CD14-positive monocyte (primary cell): ENCODE measurements around the gene DTNB. TPM values are rescaled to one million over a fixed set of nuclear protein-coding genes. Genes with fewer than 3 reads are reported as not detected.

Experiments
- DNase-seq, 3 donors: peaks; one replicate each; pipeline ENCODE4 v3.0.0-alpha.2; 2011 to 2022
- H2AFZ ChIP-seq: 2 replicates; pipeline ENCODE4 v1.6.0; 2012; ENCODE audit warnings: mild to moderate bottlenecking, low read depth, low read length, inconsistent platforms; ENCODE audit not compliant: insufficient read depth, poor library complexity, severe bottlenecking
- H3K27ac ChIP-seq, 2 donors: 1 replicate in 1 of 2; 2 replicates in 1 of 2; pipeline ENCODE4 v1.5.1; 2012 to 2013; ENCODE audit warnings: low read length in 2 of 2, control low read depth in 1 of 2, inconsistent platforms in 1 of 2, low read depth in 1 of 2, mild to moderate bottlenecking in 1 of 2
- H3K27me3 ChIP-seq, 2 donors: one replicate each; pipeline versions ENCODE4 v1.6.0 to v1.6.1; 2011 to 2013; ENCODE audit warnings: low read length in 2 of 2; ENCODE audit not compliant: control insufficient read depth in 2 of 2, insufficient read depth in 2 of 2
- H3K36me3 ChIP-seq, 2 donors: replicated peaks in 1 of 2; 1 replicate in 1 of 2; 2 replicates in 1 of 2; pipeline versions ENCODE4 v1.5.1 to v1.6.1; 2012 to 2013; ENCODE audit warnings: low read length in 2 of 2, control low read depth in 1 of 2, inconsistent platforms in 1 of 2, mild to moderate bottlenecking in 1 of 2; ENCODE audit not compliant: insufficient read depth in 2 of 2, control insufficient read depth in 1 of 2
- H3K4me1 ChIP-seq, 2 donors: 1 replicate in 1 of 2; 2 replicates in 1 of 2; pipeline versions ENCODE4 v1.5.1 to v1.6.1; 2012 to 2013; ENCODE audit warnings: low read length in 2 of 2, control low read depth in 1 of 2, inconsistent platforms in 1 of 2, mild to moderate bottlenecking in 1 of 2, moderate library complexity in 1 of 2; ENCODE audit not compliant: insufficient read depth in 2 of 2, control insufficient read depth in 1 of 2
- H3K4me2 ChIP-seq: replicated peaks from 2 replicates; pipeline ENCODE3; 2012; ENCODE audit warnings: low read length, moderate library complexity, mild to moderate bottlenecking; ENCODE audit not compliant: poor library complexity, severe bottlenecking; ENCODE audit errors: extremely low read depth
- H3K4me3 ChIP-seq, 3 experiments: fragments of 200-600 bp in 1 of 3; sonication (generic) in 1 of 3; replicated peaks in 1 of 3; 1 replicate in 2 of 3; 2 replicates in 1 of 3; pipeline ENCODE4 v1.5.1; 2011 to 2013; ENCODE audit warnings: low read length in 3 of 3, mild to moderate bottlenecking in 3 of 3, control low read depth in 2 of 3, low read depth in 2 of 3, inconsistent platforms in 1 of 3, moderate library complexity in 1 of 3
- H3K79me2 ChIP-seq: 2 replicates; pipeline ENCODE4 v1.6.0; 2012; ENCODE audit warnings: mild to moderate bottlenecking, control low read depth, inconsistent platforms, low read length, moderate library complexity; ENCODE audit not compliant: insufficient read depth
- H3K9ac ChIP-seq: 2 replicates; pipeline ENCODE4 v1.6.0; 2017; ENCODE audit warnings: low read length, mild to moderate bottlenecking; ENCODE audit not compliant: insufficient read depth, poor library complexity, severe bottlenecking
- H3K9me3 ChIP-seq, 2 donors: replicated peaks in 1 of 2; 1 replicate in 1 of 2; 2 replicates in 1 of 2; pipeline versions ENCODE4 v1.5.1 to v1.6.1; 2012 to 2013; ENCODE audit warnings: low read length in 2 of 2, control low read depth in 1 of 2; ENCODE audit not compliant: control insufficient read depth in 1 of 2, insufficient read depth in 1 of 2
- H4K20me1 ChIP-seq: 2 replicates; pipeline ENCODE4 v1.6.0; 2012; ENCODE audit warnings: mild to moderate bottlenecking, low read length, control low read depth, moderate library complexity; ENCODE audit not compliant: insufficient read depth
- H3K27ac Mint-ChIP-seq, 7 donors: one replicate each; pipeline ENCODE4 v1.8.0; 2020; ENCODE audit warnings: mild to moderate bottlenecking in 7 of 7, mixed read lengths in 7 of 7, moderate library complexity in 6 of 7, inconsistent platforms in 2 of 7
- H3K27me3 Mint-ChIP-seq, 3 donors: one replicate each; pipeline ENCODE4 v1.8.0; 2021 to 2022; ENCODE audit warnings: low read depth in 3 of 3, mild to moderate bottlenecking in 3 of 3, mixed read lengths in 3 of 3, moderate library complexity in 3 of 3, inconsistent platforms in 1 of 3
- H3K36me3 Mint-ChIP-seq, 2 donors: one replicate each; pipeline ENCODE4 v1.8.0; 2020; ENCODE audit warnings: mixed read lengths in 2 of 2, inconsistent platforms in 1 of 2, mild to moderate bottlenecking in 1 of 2
- H3K4me1 Mint-ChIP-seq: one replicate; pipeline ENCODE4 v1.8.0; 2020; ENCODE audit warnings: mild to moderate bottlenecking, mixed read lengths
- H3K4me3 Mint-ChIP-seq, 2 donors: one replicate each; pipeline ENCODE4 v1.8.0; 2020; ENCODE audit warnings: mild to moderate bottlenecking in 2 of 2, mixed read lengths in 2 of 2, moderate library complexity in 1 of 2
- H3K9me3 Mint-ChIP-seq, 7 donors: one replicate each; pipeline ENCODE4 v1.8.0; 2020 to 2022; ENCODE audit warnings: mixed read lengths in 7 of 7, mild to moderate bottlenecking in 6 of 7, moderate library complexity in 6 of 7, inconsistent platforms in 2 of 7
- CTCF ChIP-seq: fragments of 200-600 bp; IDR thresholded peaks from one replicate; pipeline ENCODE4 v1.8.0; 2022; ENCODE audit warnings: antibody characterized with exemption, mild to moderate bottlenecking
- WGBS: methylation state at CpG from one replicate; pipeline ENCODE4 v1.1.5; 2013; ENCODE audit warnings: missing lambda C conversion rate; ENCODE audit not compliant: insufficient coverage; 5-methylcytosine and 5-hydroxymethylcytosine counted together
- intact Hi-C, 2 donors: fragments of 100-400 bp; cut with micrococcal nuclease; formaldehyde crosslinking; loops; one replicate each; pipeline versions ENCODE4 v1.15.0 to v1.15.1; 2023
- polyA plus RNA-seq, 3 donors: library from polyadenylated mRNA; depleted of rRNA in 1 of 3; unstranded in 2 of 3; stranded (reverse) in 1 of 3; fragments of 300-500 nt in 2 of 3; fragments of >200 nt in 1 of 3; fragmentation: Illumina TruSeq in 2 of 3; gene quantifications; 1 replicate in 2 of 3; 2 replicates in 1 of 3; pipeline ENCODE4 v1.2.3, GENCODE V29; 2012 to 2021

The DTNB gene
- polyA plus RNA-seq, 3 donors = 3.0 to 4.2 (median 3.3) TPM

GRCh38 chr2:25437881-25438662 lies 235.3 kb downstream of the DTNB start:
- H3K36me3 Mint-ChIP-seq = peaks cover 0 to 3% of the 10 kb centered on the region in 2 donors
- no peaks in the 10 kb centered on the region for H3K9me3 ChIP-seq

GRCh38 chr2:25435421-25435820 lies 238.0 kb downstream of the DTNB start:
- H2AFZ ChIP-seq = no peak overlapping the region
- no peak for TF ChIP-seq CTCF
- H3K36me3 ChIP-seq = no peaks in the 10 kb centered on the region
- Mint-ChIP-seq H3K27me3 (no peaks in the 10 kb centered on the region), H3K4me3 (no peak overlapping the region), H3K36me3 (peaks cover 3 to 6% of the 10 kb centered on the region in 2 donors), H3K9me3 (peaks cover 0 to 3% (median 0%) of the 10 kb centered on the region in 7 donors), H3K27ac (no peak overlapping the region), H3K4me1 (peaks cover 6% of the 10 kb centered on the region)
- no peaks in the 10 kb centered on the region for H3K4me1 ChIP-seq
- WGBS = no CpG with 5 or more reads among the region's 1 CpG
- H3K4me2 ChIP-seq = no peak overlapping the region
- no peak overlapping the region for H3K27ac ChIP-seq
- DNase-seq = no peak
- no peak overlapping the region for H3K4me3 ChIP-seq
- H3K27me3 ChIP-seq = no peaks in the 10 kb centered on the region
- no peaks in the 10 kb centered on the region for H3K79me2 ChIP-seq
- no peaks in the 10 kb centered on the region for H3K9me3 ChIP-seq
- no peak overlapping the region for H3K9ac ChIP-seq
- H4K20me1 ChIP-seq = no peaks in the 10 kb centered on the region
- intact Hi-C loops = no loop called here

More at GRCh38 chr2:25437881-25438662, 235.3 kb downstream of the DTNB start:
- no peaks in the 10 kb centered on the region for H4K20me1 ChIP-seq
- peaks cover 4% of the 10 kb centered on the region for H3K4me1 Mint-ChIP-seq
- H2AFZ ChIP-seq = no peak overlapping the region
- no peaks in the 10 kb centered on the region for H3K79me2 ChIP-seq
- no peaks in the 10 kb centered on the region for H3K27me3 Mint-ChIP-seq
- no peaks in the 10 kb centered on the region for H3K4me1 ChIP-seq
- intact Hi-C loops = no loop called here
- no peaks in the 10 kb centered on the region for H3K36me3 ChIP-seq
- H3K9ac ChIP-seq = no peak overlapping the region
- H3K4me3 Mint-ChIP-seq = no peak overlapping the region
- DNase-seq = no peak
- H3K27ac Mint-ChIP-seq = no peak overlapping the region
- no peak for TF ChIP-seq CTCF
- no peak overlapping the region for H3K4me2 ChIP-seq
- peaks cover 0 to 3% (median 0%) of the 10 kb centered on the region in 7 donors for H3K9me3 Mint-ChIP-seq
- no peak overlapping the region for H3K4me3 ChIP-seq
- no peak overlapping the region for H3K27ac ChIP-seq
- WGBS = 88% methylated on average over 2 of the region's 4 CpGs
- no peaks in the 10 kb centered on the region for H3K27me3 ChIP-seq
